NCI-H2196 treated with DMSO at 0.1 percent for 48 hours (cell line): ENCODE data around the gene ARG1.

Experiments used
- DNase-seq: peaks from one replicate; lab custom pipeline; 2025; ENCODE audit not compliant: unreplicated experiment; lab: John Stamatoyannopoulos, UW

ARG1 gene

GRCh38 chr6:131581523-131581922, 8.5 kb downstream of the ARG1 start:
- DNase-seq: no peak

- DNase-seq: no peak
These were observed 13.5 kb downstream of the ARG1 start for GRCh38 chr6:131586543-131586942.

- no peak for DNase-seq
These were observed 14.9 kb downstream of the ARG1 start for GRCh38 chr6:131587909-131588308.

- DNase-seq: no peak
These were observed 15.6 kb downstream of the ARG1 start for GRCh38 chr6:131588643-131589042.

- no peak for DNase-seq
These were observed 19.9 kb downstream of the ARG1 start for GRCh38 chr6:131592935-131593334.

GRCh38 chr6:131594074-131594473, 21.0 kb downstream of the ARG1 start:
- no peak for DNase-seq

DNA sequence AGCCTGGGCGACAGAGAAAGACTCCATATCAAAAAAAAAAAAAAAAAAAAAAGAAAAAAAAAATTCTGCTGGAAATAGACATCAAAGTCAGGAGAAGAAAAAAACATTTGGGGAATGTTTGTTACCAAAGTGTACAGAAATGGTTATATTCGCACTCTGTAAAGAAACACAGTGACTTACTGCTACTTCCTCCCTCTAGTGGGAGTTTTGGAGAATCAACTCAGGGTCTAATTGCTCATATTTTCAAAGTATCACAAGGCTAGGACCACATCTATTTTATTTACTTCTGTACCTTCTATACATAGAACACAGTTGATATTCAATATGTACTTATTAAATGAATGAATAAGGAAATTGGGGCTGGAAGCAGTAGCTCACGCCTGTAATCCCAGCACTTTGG, 24.4 kb downstream of the ARG1 start:
- no peak for DNase-seq

- DNase-seq: no peak
These were observed 27.7 kb downstream of the ARG1 start for GRCh38 chr6:131600716-131601115.

- no peak for DNase-seq
These were observed 29.8 kb downstream of the ARG1 start for GRCh38 chr6:131602781-131603312.

GRCh38 chr6:131613296-131613925, 40.4 kb downstream of the ARG1 start:
- no peak for DNase-seq

DNA sequence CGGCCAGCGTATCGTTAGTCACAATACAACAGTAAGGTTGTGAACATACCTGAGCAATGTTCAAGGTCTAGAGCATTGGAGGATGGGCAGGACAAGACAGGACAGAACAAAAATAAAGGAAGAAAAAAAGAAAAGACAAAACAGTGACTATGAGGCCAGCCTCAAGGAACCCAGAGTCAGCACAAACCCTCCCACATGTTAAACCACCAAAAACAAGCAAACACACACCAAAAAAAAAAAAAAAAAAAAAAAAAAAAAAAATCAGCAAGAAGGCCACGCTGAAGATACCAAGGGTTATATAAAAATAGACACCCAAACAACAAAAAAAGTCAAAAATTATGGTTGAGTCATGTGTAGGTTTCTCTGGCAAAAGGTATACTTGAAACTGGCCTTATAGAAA, 42.2 kb downstream of the ARG1 start:
- no peak for DNase-seq

DNA sequence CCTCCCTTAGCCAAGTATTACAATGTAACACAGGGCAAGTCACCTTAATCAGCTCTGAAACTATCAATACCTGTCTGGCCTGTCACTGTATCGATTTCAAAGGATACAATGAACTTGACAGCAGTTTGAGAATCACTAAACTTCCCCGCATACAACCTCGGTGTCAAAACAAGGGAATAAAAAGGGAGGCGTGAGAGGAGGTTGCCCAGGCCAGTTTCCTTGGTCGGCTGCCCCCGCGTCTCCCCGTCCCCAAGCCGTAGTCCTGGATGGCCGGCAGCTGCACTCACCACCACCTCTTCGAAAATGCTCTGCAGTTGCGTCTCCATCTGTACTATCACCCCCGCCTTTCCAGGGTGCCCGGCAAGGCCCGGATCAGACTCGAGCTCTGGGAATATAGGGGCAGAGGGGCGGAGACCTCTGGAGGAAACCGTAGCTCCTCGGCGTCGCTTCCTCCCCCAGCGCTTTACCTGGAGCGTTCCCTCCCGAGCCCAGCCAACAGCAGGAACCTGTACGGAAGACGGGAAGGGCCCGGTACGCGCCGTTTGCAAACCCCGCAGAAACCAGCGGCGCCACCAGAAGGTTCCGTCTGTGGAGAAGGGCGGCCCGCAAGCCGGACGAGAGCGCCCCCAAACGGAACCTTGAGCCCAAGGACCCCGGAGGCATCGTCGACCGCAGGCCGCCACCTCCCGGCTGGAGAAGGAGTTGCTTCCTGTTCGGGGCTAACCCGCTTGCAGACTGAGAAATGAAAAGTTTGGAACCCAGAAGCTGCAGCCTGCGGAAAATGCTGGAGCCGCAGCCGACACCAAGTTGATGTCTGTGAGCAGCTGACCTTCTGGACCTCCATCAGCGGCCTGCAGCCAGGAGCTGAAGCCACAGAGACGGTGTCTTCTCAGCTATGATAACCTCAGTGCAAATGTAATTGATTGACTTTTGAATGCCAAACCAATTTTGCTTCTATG, 55.0 kb downstream of the ARG1 start, which contains the start of gene MED23:
TSS of gene MED23 (minus strand) at position 519 of the 959 bp plus-strand sequence. CDS start at position 326, 193 bp downstream.
- DNase-seq: peak; percentile 89

- no peak for DNase-seq
These were observed 55.7 kb downstream of the ARG1 start for GRCh38 chr6:131628726-131629125.

DNA sequence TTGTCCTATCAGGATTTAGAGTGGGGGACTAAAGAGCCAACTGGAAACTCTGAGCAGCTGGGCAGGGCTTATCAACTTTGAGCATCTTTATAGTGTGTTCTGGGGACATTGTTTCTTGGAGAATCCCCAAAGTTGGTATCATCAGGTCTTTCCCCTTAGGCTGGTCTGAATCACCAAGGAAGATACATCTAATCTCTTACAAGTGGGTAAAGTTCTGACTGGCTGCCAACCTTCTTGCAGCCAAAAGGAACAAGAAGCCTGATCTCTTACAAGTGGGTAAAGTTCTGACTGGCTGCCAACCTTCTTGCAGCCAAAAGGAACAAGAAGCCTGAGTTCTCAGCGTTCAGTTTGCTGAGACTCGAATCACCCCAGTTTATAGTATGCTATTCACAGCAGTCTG, 56.6 kb downstream of the ARG1 start:
- DNase-seq: no peak

- no peak for DNase-seq
These were observed 58.7 kb downstream of the ARG1 start for GRCh38 chr6:131631625-131632289.
